PC-9 (cell line): ENCODE measurements around the gene GAD2.

Source experiments
- CTCF ChIP-seq: fragments of 200-600 bp; sonication (generic); conservative IDR thresholded peaks from 2 replicates; pipeline ENCODE4 v1.6.1; 2017; ENCODE audit warnings: mixed run types, antibody characterized with exemption, mild to moderate bottlenecking, moderate library complexity
- EZH2 ChIP-seq: fragments of 200-600 bp; sonication (generic); IDR thresholded peaks from 2 replicates; pipeline ENCODE4 v1.8.0; 2017; ENCODE audit warnings: antibody characterized with exemption, low read depth

GRCh38 chr10:26217396-26218086 is 967 bp downstream of the GAD2 start:
- TF ChIP-seq CTCF: no peak
- no peak for TF ChIP-seq EZH2
